ENCODE results near the gene FOXO3. TPM values are rescaled to one million over a fixed set of nuclear protein-coding genes. Genes with fewer than 3 reads are reported as not detected.
A peak's percentile ranks its signal among the peaks of the same experiment; 100 is the strongest.

The FOXO3 gene
- total RNA-seq, 1 donor from 2014 or later, result 45.2 TPM

- H3K4me3 Mint-ChIP-seq (ENCODE audit: low read depth), result no peak overlapping the region
- H3K36me3 Mint-ChIP-seq (ENCODE audit: insufficient read depth), result peaks cover 1% of the 10 kb centered on the region
- H3K9me3 Mint-ChIP-seq (ENCODE audit: low read depth), result no peaks in the 10 kb centered on the region
- peaks cover 35% of the 10 kb centered on the region for H3K4me1 Mint-ChIP-seq (ENCODE audit: low read depth)
- DNase-seq (ENCODE audit: low spot score, unreplicated experiment), result no peak
- H3K27me3 Mint-ChIP-seq, result no peaks in the 10 kb centered on the region
- TF ChIP-seq CTCF (IDR thresholded peaks at IDR 0.05; ENCODE audit: unreplicated experiment), result no peak
- no peak overlapping the region for H3K27ac Mint-ChIP-seq
Observed at GRCh38 chr6:108673602-108674001, 112.9 kb downstream of the FOXO3 start.

GRCh38 chr6:108675226-108676200 is 114.8 kb downstream of the FOXO3 start:
- no peak for TF ChIP-seq CTCF (IDR thresholded peaks at IDR 0.05; ENCODE audit: unreplicated experiment)

GRCh38 chr6:108676555-108676954 is 115.8 kb downstream of the FOXO3 start:
- DNase-seq (ENCODE audit: low spot score, unreplicated experiment), result no peak
- TF ChIP-seq CTCF (IDR thresholded peaks at IDR 0.05; ENCODE audit: unreplicated experiment), result no peak
- H3K4me1 Mint-ChIP-seq (ENCODE audit: low read depth), result peaks cover 44% of the 10 kb centered on the region
- H3K27ac Mint-ChIP-seq, result peak overlapping the region; percentile 29
- no peaks in the 10 kb centered on the region for H3K27me3 Mint-ChIP-seq
- no peaks in the 10 kb centered on the region for H3K9me3 Mint-ChIP-seq (ENCODE audit: low read depth)
- H3K36me3 Mint-ChIP-seq (ENCODE audit: insufficient read depth), result peaks cover 9% of the 10 kb centered on the region
- H3K4me3 Mint-ChIP-seq (ENCODE audit: low read depth), result no peak overlapping the region

More at GRCh38 chr6:108675226-108676200, 114.8 kb downstream of the FOXO3 start:
- Mint-ChIP-seq H3K4me3 (ENCODE audit: low read depth) (no peak overlapping the region), H3K9me3 (ENCODE audit: low read depth) (no peaks in the 10 kb centered on the region), H3K27ac (no peak overlapping the region), H3K27me3 (no peaks in the 10 kb centered on the region), H3K4me1 (ENCODE audit: low read depth) (peaks cover 41% of the 10 kb centered on the region), H3K36me3 (ENCODE audit: insufficient read depth) (peaks cover 6% of the 10 kb centered on the region)
- DNase-seq (ENCODE audit: low spot score, unreplicated experiment), result no peak

GRCh38 chr6:108677357-108677756 is 116.6 kb downstream of the FOXO3 start:
- no peak overlapping the region for H3K4me3 Mint-ChIP-seq (ENCODE audit: low read depth)
- no peaks in the 10 kb centered on the region for H3K9me3 Mint-ChIP-seq (ENCODE audit: low read depth)
- no peaks in the 10 kb centered on the region for H3K27me3 Mint-ChIP-seq

More at GRCh38 chr6:108677357-108677756, 116.6 kb downstream of the FOXO3 start:
- DNase-seq (ENCODE audit: low spot score, unreplicated experiment), result no peak
- no peak for TF ChIP-seq CTCF (IDR thresholded peaks at IDR 0.05; ENCODE audit: unreplicated experiment)
- peaks cover 9% of the 10 kb centered on the region for H3K36me3 Mint-ChIP-seq (ENCODE audit: insufficient read depth)
- peaks cover 50% of the 10 kb centered on the region for H3K4me1 Mint-ChIP-seq (ENCODE audit: low read depth)
- no peak overlapping the region for H3K27ac Mint-ChIP-seq

All from progenitor cell of endocrine pancreas (in vitro differentiated cells).